ENCODE measurements around the gene FRMD4A. TPM values are rescaled to one million over a fixed set of nuclear protein-coding genes. Genes with fewer than 3 reads are reported as not detected.
A peak's percentile ranks its signal among the peaks of the same experiment; 100 is the strongest.
"Not testable (repeated sequence)": the region's sequence is repeated elsewhere in the genome, so short reads cannot be mapped to it uniquely, and the experiment has no call there.

Gene FRMD4A
- total and polyA plus RNA-seq, 10 of the 15 experiments (the other 5 are each of a cell fraction or from before 2014, with no cell fraction given) = 17.8 to 75.2 (median 39.1) TPM

DNA sequence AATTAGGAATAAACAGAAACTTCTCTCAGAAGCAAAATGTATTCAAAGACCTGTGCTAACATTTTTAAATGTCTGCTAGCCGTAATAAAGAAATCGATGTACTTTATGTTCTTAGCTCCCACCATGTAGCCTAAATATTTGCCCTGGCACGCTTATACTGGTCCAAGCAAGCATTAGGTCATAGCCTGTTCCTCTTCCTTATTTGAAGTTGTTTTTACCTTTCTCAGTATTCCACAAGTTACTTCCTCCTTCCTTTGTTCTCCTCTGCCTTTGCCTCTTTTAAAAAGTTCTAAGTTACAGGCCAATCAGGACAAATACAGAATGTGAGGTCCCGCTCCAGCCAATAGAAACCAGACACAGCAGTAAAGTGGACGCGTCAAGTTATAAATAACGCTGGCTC is 288.7 kb downstream of the FRMD4A start:
- WGBS (ENCODE audit: insufficient coverage, insufficient replicate concordance, low lambda C conversion rate, missing lambda C conversion rate) = 80% methylated on average over 7 of the region's 7 CpGs

GRCh38 chr10:14040787-14041631 is 289.7 kb downstream of the FRMD4A start:
- intact Hi-C loops (cut with micrococcal nuclease; ENCODE audit: unreplicated experiment) = no loop called here
- peak; percentile 86 for ATAC-seq
- FAIRE-seq = no peak
- Histone ChIP-seq H3K4me1 (ENCODE audit: control insufficient read depth, insufficient read depth, low read length) (peaks cover 5% of the 10 kb centered on the region; the same call in 1 of the 2 replicates), H4K20me1 (ENCODE audit: control insufficient read depth, insufficient read depth) (no peaks in the 10 kb centered on the region), H3K9ac (ENCODE audit: control insufficient read depth, insufficient read depth, low read length) (no peak overlapping the region), H3K27me3 (replicated peaks in 1 of 2; ENCODE audit: control insufficient read depth in 2 of 2, insufficient read depth in 2 of 2, low read length in 1 of 2) (no peaks in the 10 kb centered on the region), H2AFZ (ENCODE audit: control insufficient read depth, low read depth, low read length) (no peak overlapping the region), H3K4me2 (ENCODE audit: control insufficient read depth, insufficient read depth) (0 out of 2 replicates have a peak overlapping the region, but pooled peaks have one; percentile 2), H3K79me2 (ENCODE audit: control insufficient read depth, insufficient read depth, low read length) (no peaks in the 10 kb centered on the region), H3K27ac (ENCODE audit: control insufficient read depth, insufficient read depth) (no peak overlapping the region), H3K36me3 (ENCODE audit: control insufficient read depth in 2 of 2, insufficient read depth in 2 of 2, low read length in 1 of 2) (no peaks in the 10 kb centered on the region), H3K9me3 (replicated peaks; ENCODE audit: control insufficient read depth, insufficient read depth, low read length) (no peaks in the 10 kb centered on the region), H3K4me3 (no peak overlapping the region)
- no TSS peak for BruUV-seq (replicated peaks)
- in situ Hi-C loops (cut with MboI) = no loop called here
- WGBS (ENCODE audit: insufficient coverage, insufficient replicate concordance, low lambda C conversion rate, missing lambda C conversion rate) = 11% methylated on average over 9 of the region's 9 CpGs
- ChIA-PET CTCF (interaction anchor here (0.7 to 1.7 kb wide), 13 partner anchors 7 to 318 kb away, joined by 3 to 7 read pairs (median 4); no protein-coding TSS in a partner anchor), RAD21 (ENCODE audit: unreplicated experiment) (interaction anchor here (0.6 to 2.0 kb wide), 17 partner anchors 14 to 483 kb away, joined by 3 to 7 read pairs (median 4); no protein-coding TSS in a partner anchor), SMC1A (ENCODE audit: uncharacterized antibody, unreplicated experiment) (interaction anchor here (0.6 to 3.0 kb wide), 28 partner anchors 9 to 254 kb away, joined by 3 to 12 read pairs (median 4); no protein-coding TSS in a partner anchor), POLR2A (interaction anchor here (0.7 to 2.1 kb wide), 4 partner anchors 20 to 257 kb away, joined by 3 to 4 read pairs (median 3); no protein-coding TSS in a partner anchor)
- no peak for DNase-seq (ENCODE audit: low read depth, low spot score)
- TF ChIP-seq ATF7 (IDR thresholded peaks at IDR 0.05; ENCODE audit: low read depth) (0 out of 2 replicates have a peak, but pooled peaks have one; percentile 12), ZNF687 (IDR thresholded peaks at IDR 0.05) (peak; percentile 24; the same call in 1 of the 2 replicates), BMI1 (IDR thresholded peaks at IDR 0.05; ENCODE audit: borderline replicate concordance) (no peak)
- TF ChIP-seq, protein P1, sequence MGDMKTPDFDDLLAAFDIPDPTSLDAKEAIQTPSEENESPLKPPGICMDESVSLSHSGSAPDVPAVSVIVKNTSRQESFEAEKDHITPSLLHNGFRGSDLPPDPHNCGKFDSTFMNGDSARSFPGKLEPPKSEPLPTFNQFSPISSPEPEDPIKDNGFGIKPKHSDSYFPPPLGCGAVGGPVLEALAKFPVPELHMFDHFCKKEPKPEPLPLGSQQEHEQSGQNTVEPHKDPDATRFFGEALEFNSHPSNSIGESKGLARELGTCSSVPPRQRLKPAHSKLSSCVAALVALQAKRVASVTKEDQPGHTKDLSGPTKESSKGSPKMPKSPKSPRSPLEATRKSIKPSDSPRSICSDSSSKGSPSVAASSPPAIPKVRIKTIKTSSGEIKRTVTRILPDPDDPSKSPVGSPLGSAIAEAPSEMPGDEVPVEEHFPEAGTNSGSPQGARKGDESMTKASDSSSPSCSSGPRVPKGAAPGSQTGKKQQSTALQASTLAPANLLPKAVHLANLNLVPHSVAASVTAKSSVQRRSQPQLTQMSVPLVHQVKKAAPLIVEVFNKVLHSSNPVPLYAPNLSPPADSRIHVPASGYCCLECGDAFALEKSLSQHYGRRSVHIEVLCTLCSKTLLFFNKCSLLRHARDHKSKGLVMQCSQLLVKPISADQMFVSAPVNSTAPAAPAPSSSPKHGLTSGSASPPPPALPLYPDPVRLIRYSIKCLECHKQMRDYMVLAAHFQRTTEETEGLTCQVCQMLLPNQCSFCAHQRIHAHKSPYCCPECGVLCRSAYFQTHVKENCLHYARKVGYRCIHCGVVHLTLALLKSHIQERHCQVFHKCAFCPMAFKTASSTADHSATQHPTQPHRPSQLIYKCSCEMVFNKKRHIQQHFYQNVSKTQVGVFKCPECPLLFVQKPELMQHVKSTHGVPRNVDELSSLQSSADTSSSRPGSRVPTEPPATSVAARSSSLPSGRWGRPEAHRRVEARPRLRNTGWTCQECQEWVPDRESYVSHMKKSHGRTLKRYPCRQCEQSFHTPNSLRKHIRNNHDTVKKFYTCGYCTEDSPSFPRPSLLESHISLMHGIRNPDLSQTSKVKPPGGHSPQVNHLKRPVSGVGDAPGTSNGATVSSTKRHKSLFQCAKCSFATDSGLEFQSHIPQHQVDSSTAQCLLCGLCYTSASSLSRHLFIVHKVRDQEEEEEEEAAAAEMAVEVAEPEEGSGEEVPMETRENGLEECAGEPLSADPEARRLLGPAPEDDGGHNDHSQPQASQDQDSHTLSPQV (IDR thresholded peaks at IDR 0.05) = 0 out of 2 replicates have a peak, but pooled peaks have one; percentile 9

More for the DNA sequence above, 288.7 kb downstream of the FRMD4A start:
- BruUV-seq (replicated peaks); H3K4me3 ChIP-seq; H3K9me3 ChIP-seq (replicated peaks; ENCODE audit: control insufficient read depth, insufficient read depth, low read length); intact Hi-C loops (cut with micrococcal nuclease; ENCODE audit: unreplicated experiment); H3K27ac ChIP-seq (ENCODE audit: control insufficient read depth, insufficient read depth); H2AFZ ChIP-seq (ENCODE audit: control insufficient read depth, low read depth, low read length); in situ Hi-C loops (cut with MboI); H4K20me1 ChIP-seq (ENCODE audit: control insufficient read depth, insufficient read depth); H3K79me2 ChIP-seq (ENCODE audit: control insufficient read depth, insufficient read depth, low read length); ATAC-seq; H3K36me3 ChIP-seq (ENCODE audit: control insufficient read depth in 2 of 2, insufficient read depth in 2 of 2, low read length in 1 of 2); FAIRE-seq; H3K9ac ChIP-seq (ENCODE audit: control insufficient read depth, insufficient read depth, low read length); H3K27me3 ChIP-seq (replicated peaks in 1 of 2; ENCODE audit: control insufficient read depth in 2 of 2, insufficient read depth in 2 of 2, low read length in 1 of 2); H3K4me1 ChIP-seq (ENCODE audit: control insufficient read depth, insufficient read depth, low read length); H3K4me2 ChIP-seq (ENCODE audit: control insufficient read depth, insufficient read depth); DNase-seq (ENCODE audit: low read depth, low spot score): not testable (repeated sequence)
- ChIA-PET RAD21 (ENCODE audit: unreplicated experiment) (interaction anchor here (1.1 to 1.4 kb wide), 2 partner anchors 143 to 255 kb away, joined by 3 to 5 read pairs; no protein-coding TSS in a partner anchor), POLR2A (interaction anchor here (1.0 to 2.1 kb wide), 2 partner anchors 23 to 295 kb away, joined by 4 to 12 read pairs; no protein-coding TSS in a partner anchor), CTCF (interaction anchor here (1.0 to 1.7 kb wide), 7 partner anchors 8 to 155 kb away, joined by 3 to 7 read pairs (median 4); no protein-coding TSS in a partner anchor), SMC1A (ENCODE audit: uncharacterized antibody, unreplicated experiment) (interaction anchor here (1.0 to 3.0 kb wide), 12 partner anchors 8 to 256 kb away, joined by 3 to 12 read pairs (median 5); no protein-coding TSS in a partner anchor)

All from GM12878 (cell line).